Gastrocnemius medialis (tissue), 4 donors: Measurements from ENCODE around the gene PARD3. TPM values are rescaled to one million over a fixed set of nuclear protein-coding genes. Genes with fewer than 3 reads are reported as not detected.

ENCODE experiments used
- ATAC-seq, 2 donors: fragments of 150-250 bp; one replicate each; pipeline ENCODE4 v1.9.1; 2016
- DNase-seq, 2 donors: peaks; one replicate each; pipeline ENCODE4 v3.0.0-alpha.2; 2019
- H3K27ac ChIP-seq, 4 donors: fragments of 200-600 bp; sonication (generic); 1 replicate in 1 of 4; 2 replicates in 3 of 4; pipeline ENCODE4 v1.5.1; 2016 to 2018; ENCODE audit warnings: mild to moderate bottlenecking in 2 of 4, moderate library complexity in 1 of 4
- H3K27me3 ChIP-seq, 3 donors: fragments of 200-600 bp; sonication (generic) in 2 of 3; 1 replicate in 1 of 3; 2 replicates in 2 of 3; pipeline versions ENCODE4 v1.5.1 to v1.6.0; 2016 to 2019; ENCODE audit warnings: mild to moderate bottlenecking in 1 of 3, moderate library complexity in 1 of 3
- H3K36me3 ChIP-seq, 2 donors: fragments of 200-600 bp; sonication (generic) in 1 of 2; one replicate each; pipeline ENCODE4 v1.5.1; 2017 to 2018
- H3K4me1 ChIP-seq, 2 donors: fragments of 200-600 bp; sonication (generic) in 1 of 2; one replicate each; pipeline ENCODE4 v1.5.1; 2016 to 2017; ENCODE audit warnings: mild to moderate bottlenecking in 2 of 2
- H3K4me3 ChIP-seq, 4 donors: fragments of 200-600 bp; sonication (generic) in 3 of 4; 1 replicate in 1 of 4; 2 replicates in 3 of 4; pipeline ENCODE4 v1.5.1; 2016 to 2019; ENCODE audit warnings: mild to moderate bottlenecking in 2 of 4
- H3K9me3 ChIP-seq, 3 donors: fragments of 200-600 bp; sonication (generic) in 2 of 3; 1 replicate in 1 of 3; 2 replicates in 2 of 3; pipeline ENCODE4 v1.5.1; 2016 to 2019
- POLR2A ChIP-seq, 2 donors: fragments of 450-650 bp; IDR thresholded peaks; one replicate each; pipeline ENCODE4 v1.6.1; 2017; ENCODE audit warnings: antibody characterized with exemption in 2 of 2, mild to moderate bottlenecking in 2 of 2, moderate library complexity in 2 of 2
- in situ Hi-C, 4 donors: fragments of 200-750 bp; cut with MboI; loops; one replicate each; pipeline versions ENCODE4 v1.15.0 to v1.8.0; 2017; ENCODE audit warnings: low sequenced_read_pairs in 4 of 4
- intact Hi-C: fragments of 100-400 bp; cut with DNase I; formaldehyde crosslinking; loops from one replicate; pipeline ENCODE4 v1.15.1; 2023; ENCODE audit warnings: low total_unique reads
- total RNA-seq, 4 donors: library from RNA; depleted of rRNA; stranded (reverse); fragments of >200 nt; gene quantifications; one replicate each; pipeline versions ENCODE4 v1.1.0 to v1.2.3, GENCODE V29; 2016
- TF ChIP-seq, protein P1 (sequence below), 5 experiments: fragments of 450-650 bp in 3 of 5; fragments of 200-600 bp in 2 of 5; sonication (generic) in 2 of 5; IDR thresholded peaks in 4 of 5; conservative IDR thresholded peaks in 1 of 5; 1 replicate in 4 of 5; 2 replicates in 1 of 5; pipeline ENCODE4 v1.5.1; 2016 to 2019; ENCODE audit warnings: antibody characterized with exemption in 5 of 5, mild to moderate bottlenecking in 3 of 5, moderate library complexity in 3 of 5

Gene PARD3
- total RNA-seq, 4 donors from 2014 or later, result 64.6 to 75.8 (median 68.3) TPM

DNA sequence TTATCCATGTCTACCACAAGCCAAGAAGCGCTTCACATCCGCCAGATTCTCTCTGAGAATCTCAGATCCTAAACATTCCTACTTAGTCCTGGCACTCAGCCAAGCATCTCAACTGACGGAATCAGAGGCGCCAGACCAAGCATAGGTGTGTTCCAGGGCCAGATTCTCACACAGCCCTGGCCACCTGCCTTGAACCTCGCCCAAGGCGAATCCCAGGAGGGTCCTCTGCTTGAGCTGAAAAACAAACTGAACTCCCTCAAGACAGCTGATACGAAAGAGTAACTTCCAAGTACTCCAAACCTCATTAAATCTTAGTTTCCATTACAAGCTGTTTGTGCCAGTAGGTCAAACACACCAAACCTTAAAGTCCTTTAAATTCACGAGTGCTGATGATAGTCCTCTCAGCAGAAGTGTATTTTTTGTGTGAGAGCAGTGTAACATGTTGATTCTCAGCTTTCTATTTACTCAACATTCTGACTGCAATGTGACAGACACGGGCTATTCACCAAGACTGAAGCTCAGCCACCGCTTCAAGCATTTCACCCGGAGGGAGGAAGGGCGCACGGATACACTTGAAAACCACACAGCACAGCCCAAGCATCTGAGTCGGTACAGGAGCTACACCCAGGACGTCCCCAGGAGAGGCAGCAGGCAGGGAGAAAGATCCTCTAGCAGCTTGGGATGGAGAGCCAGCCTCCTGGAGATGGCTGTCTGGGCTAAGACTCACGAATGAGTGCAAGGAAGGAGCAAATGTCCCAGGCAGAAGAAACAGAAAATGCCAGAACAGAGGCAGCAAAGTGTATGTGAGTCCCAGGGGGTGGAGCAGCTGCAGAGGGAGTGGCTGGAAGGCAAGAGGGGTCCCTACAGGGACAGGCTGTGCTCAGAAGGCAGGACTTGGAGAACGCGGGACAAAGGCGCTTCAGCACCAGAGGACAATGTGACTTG lies 6.0 kb downstream of the PARD3 start:
- peaks cover 34 to 46% of the 10 kb centered on the region in 2 donors for H3K4me1 ChIP-seq
- H3K36me3 ChIP-seq, result no peaks in the 10 kb centered on the region
- in situ Hi-C loops, result loop anchor here in 2 of 4 donors (25.0 kb wide), 1 partner anchor 147 kb away; no protein-coding TSS in a partner anchor
- no peaks in the 10 kb centered on the region for H3K9me3 ChIP-seq
- ATAC-seq, result peak in 1 of 2 donors; percentile 25
- intact Hi-C loops, result no loop called here
- no peaks in the 10 kb centered on the region for H3K27me3 ChIP-seq
- TF ChIP-seq POLR2A (IDR thresholded peaks at IDR 0.05), result no peak
- TF ChIP-seq, protein P1, sequence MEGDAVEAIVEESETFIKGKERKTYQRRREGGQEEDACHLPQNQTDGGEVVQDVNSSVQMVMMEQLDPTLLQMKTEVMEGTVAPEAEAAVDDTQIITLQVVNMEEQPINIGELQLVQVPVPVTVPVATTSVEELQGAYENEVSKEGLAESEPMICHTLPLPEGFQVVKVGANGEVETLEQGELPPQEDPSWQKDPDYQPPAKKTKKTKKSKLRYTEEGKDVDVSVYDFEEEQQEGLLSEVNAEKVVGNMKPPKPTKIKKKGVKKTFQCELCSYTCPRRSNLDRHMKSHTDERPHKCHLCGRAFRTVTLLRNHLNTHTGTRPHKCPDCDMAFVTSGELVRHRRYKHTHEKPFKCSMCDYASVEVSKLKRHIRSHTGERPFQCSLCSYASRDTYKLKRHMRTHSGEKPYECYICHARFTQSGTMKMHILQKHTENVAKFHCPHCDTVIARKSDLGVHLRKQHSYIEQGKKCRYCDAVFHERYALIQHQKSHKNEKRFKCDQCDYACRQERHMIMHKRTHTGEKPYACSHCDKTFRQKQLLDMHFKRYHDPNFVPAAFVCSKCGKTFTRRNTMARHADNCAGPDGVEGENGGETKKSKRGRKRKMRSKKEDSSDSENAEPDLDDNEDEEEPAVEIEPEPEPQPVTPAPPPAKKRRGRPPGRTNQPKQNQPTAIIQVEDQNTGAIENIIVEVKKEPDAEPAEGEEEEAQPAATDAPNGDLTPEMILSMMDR (IDR thresholded peaks at IDR 0.05 in 4 of 5, conservative IDR thresholded peaks at IDR 0.05 in 1 of 5), result no peak
- DNase-seq, result peak in 1 of 2 donors; percentile 21
- H3K4me3 ChIP-seq, result peak overlapping the region in 3 of 4 donors; percentile 3 to 14 (median 8)
- peak overlapping the region in 3 of 4 donors; percentile 26 to 62 (median 32) for H3K27ac ChIP-seq

DNA sequence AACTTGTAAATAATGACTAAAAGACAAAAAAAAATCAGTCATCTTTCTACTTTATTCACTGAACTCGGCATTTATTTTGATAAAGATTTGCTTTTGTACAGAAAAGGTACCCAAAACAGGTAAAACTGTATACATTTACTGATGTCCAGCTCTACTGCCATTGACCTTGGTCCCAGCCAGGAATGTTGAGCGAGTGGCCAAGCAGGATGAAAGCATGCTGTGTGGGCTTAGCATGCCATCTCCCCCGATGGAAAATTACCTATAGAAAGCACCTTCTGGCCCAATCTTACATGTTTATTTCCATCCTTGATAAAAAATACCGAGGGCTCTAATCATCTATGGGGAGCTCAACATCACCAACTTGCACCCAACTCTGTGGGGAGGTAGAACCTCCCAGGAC lies 6.8 kb downstream of the PARD3 start:
- no peaks in the 10 kb centered on the region for H3K36me3 ChIP-seq
- H3K4me1 ChIP-seq, result peaks cover 28 to 41% of the 10 kb centered on the region in 2 donors
- TF ChIP-seq, protein P1 (IDR thresholded peaks at IDR 0.05 in 4 of 5, conservative IDR thresholded peaks at IDR 0.05 in 1 of 5), result no peak
- no peak for TF ChIP-seq POLR2A (IDR thresholded peaks at IDR 0.05)
- intact Hi-C loops (no loop called here), in situ Hi-C loops (loop anchor here in 2 of 4 donors (25.0 kb wide), 1 partner anchor 146 kb away; no protein-coding TSS in a partner anchor)
- no peaks in the 10 kb centered on the region for H3K9me3 ChIP-seq
- H3K27ac ChIP-seq, result peak overlapping the region in 1 of 4 donors; percentile 62
- no peak overlapping the region for H3K4me3 ChIP-seq
- DNase-seq (no peak), ATAC-seq (no peak)
- H3K27me3 ChIP-seq, result no peaks in the 10 kb centered on the region

GRCh38 chr10:34804306-34804705 lies 10.8 kb downstream of the PARD3 start:
- Histone ChIP-seq H3K9me3 (no peaks in the 10 kb centered on the region), H3K4me3 (no peak overlapping the region), H3K27me3 (no peaks in the 10 kb centered on the region), H3K36me3 (no peaks in the 10 kb centered on the region), H3K4me1 (peaks cover 19 to 23% of the 10 kb centered on the region in 2 donors), H3K27ac (no peak overlapping the region)
- TF ChIP-seq, protein P1 (IDR thresholded peaks at IDR 0.05 in 4 of 5, conservative IDR thresholded peaks at IDR 0.05 in 1 of 5), result no peak
- TF ChIP-seq POLR2A (IDR thresholded peaks at IDR 0.05), result no peak
- in situ Hi-C loops, result loop anchor here in 2 of 4 donors (25.0 kb wide), 1 partner anchor 142 kb away; no protein-coding TSS in a partner anchor
- no peak for ATAC-seq
- intact Hi-C loops, result no loop called here
- DNase-seq, result no peak

DNA sequence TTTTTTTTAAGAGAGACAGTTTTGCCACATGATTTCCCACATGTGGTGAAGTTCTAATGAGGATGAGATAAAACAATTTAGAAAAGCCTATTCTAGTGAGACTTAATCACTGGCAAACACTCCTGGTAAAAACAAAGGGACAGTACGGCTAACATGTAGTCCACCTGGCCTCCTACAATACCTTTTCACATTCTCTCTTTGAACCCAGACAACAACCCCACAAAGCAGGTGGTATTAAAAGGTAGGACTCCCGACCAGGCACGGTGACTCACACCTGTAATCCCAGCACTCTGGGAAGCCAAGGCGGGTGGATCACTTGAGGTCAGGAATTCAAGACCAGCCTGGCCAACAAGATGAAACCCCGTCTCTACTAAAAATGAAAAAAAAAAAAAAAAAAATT lies 12.4 kb downstream of the PARD3 start:
- DNase-seq (no peak), ATAC-seq (no peak)
- H3K4me3 ChIP-seq, result no peak overlapping the region
- no peak overlapping the region for H3K27ac ChIP-seq
- TF ChIP-seq, protein P1 (IDR thresholded peaks at IDR 0.05 in 4 of 5, conservative IDR thresholded peaks at IDR 0.05 in 1 of 5), result no peak
- no peak for TF ChIP-seq POLR2A (IDR thresholded peaks at IDR 0.05)
- in situ Hi-C loops (loop anchor here in 2 of 4 donors (25.0 kb wide), 1 partner anchor 140 kb away; no protein-coding TSS in a partner anchor), intact Hi-C loops (no loop called here)
- no peaks in the 10 kb centered on the region for H3K27me3 ChIP-seq
- H3K36me3 ChIP-seq, result no peaks in the 10 kb centered on the region
- H3K9me3 ChIP-seq, result no peaks in the 10 kb centered on the region
- peaks cover 17 to 22% of the 10 kb centered on the region in 2 donors for H3K4me1 ChIP-seq
